LoVo (cell line): Measurements from ENCODE around the gene FCHO1.

Source experiments
- DNase-seq: peaks from one replicate; pipeline ENCODE4 v3.0.0-alpha.2; 2016; ENCODE audit warnings: low spot score

FCHO1 gene, protein sequence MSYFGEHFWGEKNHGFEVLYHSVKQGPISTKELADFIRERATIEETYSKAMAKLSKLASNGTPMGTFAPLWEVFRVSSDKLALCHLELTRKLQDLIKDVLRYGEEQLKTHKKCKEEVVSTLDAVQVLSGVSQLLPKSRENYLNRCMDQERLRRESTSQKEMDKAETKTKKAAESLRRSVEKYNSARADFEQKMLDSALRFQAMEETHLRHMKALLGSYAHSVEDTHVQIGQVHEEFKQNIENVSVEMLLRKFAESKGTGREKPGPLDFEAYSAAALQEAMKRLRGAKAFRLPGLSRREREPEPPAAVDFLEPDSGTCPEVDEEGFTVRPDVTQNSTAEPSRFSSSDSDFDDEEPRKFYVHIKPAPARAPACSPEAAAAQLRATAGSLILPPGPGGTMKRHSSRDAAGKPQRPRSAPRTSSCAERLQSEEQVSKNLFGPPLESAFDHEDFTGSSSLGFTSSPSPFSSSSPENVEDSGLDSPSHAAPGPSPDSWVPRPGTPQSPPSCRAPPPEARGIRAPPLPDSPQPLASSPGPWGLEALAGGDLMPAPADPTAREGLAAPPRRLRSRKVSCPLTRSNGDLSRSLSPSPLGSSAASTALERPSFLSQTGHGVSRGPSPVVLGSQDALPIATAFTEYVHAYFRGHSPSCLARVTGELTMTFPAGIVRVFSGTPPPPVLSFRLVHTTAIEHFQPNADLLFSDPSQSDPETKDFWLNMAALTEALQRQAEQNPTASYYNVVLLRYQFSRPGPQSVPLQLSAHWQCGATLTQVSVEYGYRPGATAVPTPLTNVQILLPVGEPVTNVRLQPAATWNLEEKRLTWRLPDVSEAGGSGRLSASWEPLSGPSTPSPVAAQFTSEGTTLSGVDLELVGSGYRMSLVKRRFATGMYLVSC

DNA sequence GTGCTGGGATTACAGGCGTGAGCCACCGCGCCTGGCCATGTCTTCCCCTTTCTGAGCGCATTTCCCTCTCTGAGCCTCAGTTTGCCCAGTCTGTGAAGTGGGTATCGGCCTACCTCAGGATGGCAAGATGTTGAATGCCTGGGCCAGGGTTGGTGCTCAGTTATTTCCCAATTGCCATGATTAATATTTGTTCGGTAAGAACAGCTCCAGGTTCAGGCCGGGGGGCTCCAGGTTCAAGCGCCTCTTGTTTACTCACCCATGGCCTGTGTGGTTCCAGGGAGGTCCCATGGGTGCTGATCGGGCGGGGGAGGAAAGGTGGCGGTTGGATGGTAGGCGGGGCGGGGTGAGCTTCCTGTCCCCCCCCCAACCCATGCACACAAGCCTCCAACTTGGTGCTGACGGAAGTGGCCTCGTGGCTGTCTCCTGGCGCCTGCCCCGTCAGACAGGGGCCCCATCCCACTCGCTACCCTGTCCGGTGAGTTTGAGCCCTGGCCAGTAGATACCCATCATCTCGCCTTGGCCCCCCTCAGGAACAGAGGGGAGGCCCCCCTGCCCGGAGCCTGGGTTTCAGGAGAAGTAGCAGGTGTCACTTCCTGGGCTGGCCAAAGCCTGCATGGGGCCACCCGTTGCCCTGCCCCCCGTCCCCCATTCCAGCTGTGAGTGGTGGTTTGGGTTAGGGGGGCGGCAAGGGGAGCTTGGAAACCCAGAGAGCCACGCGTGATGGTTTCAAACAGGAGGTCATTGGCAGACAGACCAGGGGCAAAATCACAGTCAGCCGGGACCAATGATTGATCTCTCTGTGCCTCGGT lies at the start of gene FCHO1:
TSS of gene FCHO1 (plus strand) at position 375 of the 809 bp plus-strand sequence. CDS start 3,688 bp downstream, outside the sequence.
- no peak for DNase-seq

- DNase-seq: no peak
Measured at GRCh38 chr19:17703824-17704463, 47.3 kb upstream of the FCHO1 start.

- no peak for DNase-seq
Measured at GRCh38 chr19:17706750-17707181, 44.5 kb upstream of the FCHO1 start.

DNA sequence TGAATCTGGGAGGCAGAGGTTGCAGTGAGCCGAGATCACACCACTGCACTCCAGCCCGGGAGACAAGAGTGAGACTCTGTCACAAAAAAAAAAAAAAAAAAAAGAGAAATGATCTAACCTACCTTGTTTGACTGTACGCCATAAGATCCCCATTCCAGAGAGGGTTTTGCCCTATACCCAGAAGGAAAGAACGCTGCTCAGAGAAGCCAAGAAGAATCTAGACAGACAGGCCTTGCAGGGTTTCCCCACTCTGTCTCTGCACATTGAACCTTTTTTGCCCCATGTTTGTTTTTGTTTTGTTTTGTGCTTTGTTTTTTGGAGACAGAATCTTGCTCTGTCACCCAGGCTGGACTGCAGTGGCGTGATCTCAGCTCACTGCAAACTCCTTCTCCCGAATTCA lies 39.4 kb upstream of the FCHO1 start:
- DNase-seq: no peak

DNA sequence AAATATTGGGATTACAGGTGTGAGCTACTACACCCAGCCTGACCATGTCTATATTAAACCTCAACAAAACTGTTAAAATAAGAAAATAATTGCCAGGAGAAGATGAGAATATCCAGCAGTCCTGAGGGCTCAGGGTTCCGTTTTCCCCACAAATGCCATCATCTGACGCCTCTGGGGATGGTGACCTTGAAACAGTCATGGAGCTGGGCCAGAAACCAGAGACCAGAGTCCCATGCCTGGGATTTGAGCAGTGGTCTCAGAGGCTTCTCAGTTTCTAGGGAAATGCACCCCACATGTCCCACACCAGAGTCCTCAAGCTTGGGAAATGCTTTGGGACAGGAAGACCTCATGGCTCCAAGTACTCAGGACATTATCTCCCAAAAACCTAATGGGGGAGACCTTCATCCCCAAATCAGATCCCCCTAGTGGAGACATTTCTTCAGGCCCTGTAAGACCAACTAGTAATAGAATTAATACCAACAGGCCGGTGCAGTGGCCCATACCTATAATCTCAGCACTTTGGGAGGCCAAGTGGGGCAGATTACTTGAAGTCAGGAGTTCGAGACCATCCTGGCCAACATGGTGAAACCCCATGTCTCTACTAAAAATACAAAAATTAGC lies 34.9 kb upstream of the FCHO1 start:
- no peak for DNase-seq

GRCh38 chr19:17718550-17718946 lies 32.7 kb upstream of the FCHO1 start:
- DNase-seq: no peak

DNA sequence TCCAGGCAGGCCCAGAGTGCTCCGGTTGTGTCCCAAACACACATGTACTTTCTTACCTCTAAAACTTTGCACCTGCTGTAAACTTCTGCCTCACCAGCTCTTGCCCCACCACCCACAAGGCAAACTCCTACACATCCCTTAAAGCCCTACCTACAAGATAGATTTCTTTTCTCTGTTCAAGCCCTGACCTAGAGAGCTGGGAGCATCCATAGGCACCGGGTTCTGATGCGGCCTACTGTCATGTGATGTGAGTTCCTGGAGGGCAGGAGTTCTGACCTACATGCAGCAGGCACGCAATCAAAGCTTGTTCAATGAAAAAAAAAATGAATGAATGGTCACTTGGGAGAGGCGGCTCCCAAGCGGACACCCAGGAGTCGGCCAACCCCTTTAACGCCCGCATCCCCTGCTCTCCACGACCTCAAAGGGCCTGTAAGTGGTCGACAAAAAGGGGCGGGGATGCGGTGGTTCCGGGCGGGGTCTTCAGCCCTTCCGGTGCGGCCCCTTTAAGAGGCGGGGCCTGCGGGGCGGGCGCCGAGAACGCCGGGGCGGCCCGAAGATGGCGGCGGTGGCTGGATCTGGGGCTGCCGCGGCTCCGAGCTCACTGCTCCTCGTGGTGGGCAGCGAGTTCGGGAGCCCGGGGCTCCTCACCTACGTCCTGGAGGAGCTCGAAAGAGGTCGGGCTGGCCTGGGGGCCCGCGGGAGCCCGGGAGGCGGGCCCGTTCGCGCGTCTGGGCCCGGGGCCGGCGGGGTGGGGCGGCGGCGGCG lies 32.1 kb upstream of the FCHO1 start, which contains the start of gene MAP1S:
TSS of gene MAP1S (plus strand) at position 534 of the 765 bp plus-strand sequence. CDS start at position 557, 23 bp downstream.
- DNase-seq: peak; percentile 57

GRCh38 chr19:17719730-17720400 lies 31.4 kb upstream of the FCHO1 start:
- DNase-seq: peak; percentile 67

DNA sequence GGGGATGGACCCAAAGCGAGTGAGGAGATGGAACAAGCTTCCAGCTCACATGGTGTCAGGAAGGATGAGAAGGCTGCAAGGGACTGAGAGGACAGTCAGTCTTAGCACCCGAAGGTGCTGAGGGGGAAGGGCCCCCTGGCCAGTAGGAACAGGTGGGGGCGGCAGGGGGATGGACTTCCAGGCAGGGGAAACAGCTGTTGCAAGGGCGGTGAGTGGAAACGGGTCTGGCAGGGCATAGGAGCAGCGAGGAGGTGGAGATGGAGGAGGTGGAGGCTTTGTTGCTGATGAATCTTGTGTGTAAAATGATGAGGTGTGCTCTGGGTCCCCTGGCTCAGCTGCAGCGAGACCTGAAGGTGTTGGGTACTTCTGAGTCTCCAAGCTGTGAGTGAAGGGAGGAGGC lies 30.8 kb upstream of the FCHO1 start:
- DNase-seq: no peak

- no peak for DNase-seq
Measured at GRCh38 chr19:17721111-17721628, 30.1 kb upstream of the FCHO1 start.

DNA sequence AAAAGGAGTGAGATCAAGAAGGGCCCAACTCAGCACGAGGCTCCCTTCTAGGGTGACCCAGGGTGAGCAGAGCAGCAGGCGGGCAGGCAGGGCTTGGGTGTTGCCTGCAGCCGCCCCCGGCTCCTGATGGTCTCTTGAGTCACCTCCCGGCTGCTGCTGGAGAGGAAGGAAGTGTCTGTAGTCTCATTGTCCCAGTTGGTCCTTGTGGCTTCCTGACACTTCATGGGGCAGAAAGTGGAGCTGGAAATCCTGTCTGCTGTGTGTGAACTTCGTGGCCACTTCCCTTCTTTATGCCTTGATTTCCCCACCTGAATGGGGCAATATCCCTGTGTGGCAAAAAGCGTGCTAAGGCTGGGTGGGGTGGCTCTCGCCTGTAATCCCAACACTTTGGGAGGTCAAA lies 29.5 kb upstream of the FCHO1 start:
- DNase-seq: no peak

GRCh38 chr19:17722655-17723240 lies 28.5 kb upstream of the FCHO1 start:
- no peak for DNase-seq

- no peak for DNase-seq
Measured at GRCh38 chr19:17724655-17725054, 26.6 kb upstream of the FCHO1 start.

GRCh38 chr19:17725422-17726078 lies 25.7 kb upstream of the FCHO1 start:
- no peak for DNase-seq

DNA sequence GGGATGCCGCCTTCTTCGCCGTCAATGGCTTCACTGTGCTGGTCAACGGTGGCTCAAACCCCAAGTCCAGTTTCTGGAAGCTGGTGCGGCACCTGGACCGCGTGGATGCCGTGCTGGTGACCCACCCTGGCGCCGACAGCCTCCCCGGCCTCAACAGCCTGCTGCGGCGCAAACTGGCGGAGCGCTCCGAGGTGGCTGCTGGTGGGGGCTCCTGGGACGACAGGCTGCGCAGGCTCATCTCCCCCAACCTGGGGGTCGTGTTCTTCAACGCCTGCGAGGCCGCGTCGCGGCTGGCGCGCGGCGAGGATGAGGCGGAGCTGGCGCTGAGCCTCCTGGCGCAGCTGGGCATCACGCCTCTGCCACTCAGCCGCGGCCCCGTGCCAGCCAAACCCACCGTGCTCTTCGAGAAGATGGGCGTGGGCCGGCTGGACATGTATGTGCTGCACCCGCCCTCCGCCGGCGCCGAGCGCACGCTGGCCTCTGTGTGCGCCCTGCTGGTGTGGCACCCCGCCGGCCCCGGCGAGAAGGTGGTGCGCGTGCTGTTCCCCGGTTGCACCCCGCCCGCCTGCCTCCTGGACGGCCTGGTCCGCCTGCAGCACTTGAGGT lies 25.0 kb upstream of the FCHO1 start:
- DNase-seq: no peak

DNA sequence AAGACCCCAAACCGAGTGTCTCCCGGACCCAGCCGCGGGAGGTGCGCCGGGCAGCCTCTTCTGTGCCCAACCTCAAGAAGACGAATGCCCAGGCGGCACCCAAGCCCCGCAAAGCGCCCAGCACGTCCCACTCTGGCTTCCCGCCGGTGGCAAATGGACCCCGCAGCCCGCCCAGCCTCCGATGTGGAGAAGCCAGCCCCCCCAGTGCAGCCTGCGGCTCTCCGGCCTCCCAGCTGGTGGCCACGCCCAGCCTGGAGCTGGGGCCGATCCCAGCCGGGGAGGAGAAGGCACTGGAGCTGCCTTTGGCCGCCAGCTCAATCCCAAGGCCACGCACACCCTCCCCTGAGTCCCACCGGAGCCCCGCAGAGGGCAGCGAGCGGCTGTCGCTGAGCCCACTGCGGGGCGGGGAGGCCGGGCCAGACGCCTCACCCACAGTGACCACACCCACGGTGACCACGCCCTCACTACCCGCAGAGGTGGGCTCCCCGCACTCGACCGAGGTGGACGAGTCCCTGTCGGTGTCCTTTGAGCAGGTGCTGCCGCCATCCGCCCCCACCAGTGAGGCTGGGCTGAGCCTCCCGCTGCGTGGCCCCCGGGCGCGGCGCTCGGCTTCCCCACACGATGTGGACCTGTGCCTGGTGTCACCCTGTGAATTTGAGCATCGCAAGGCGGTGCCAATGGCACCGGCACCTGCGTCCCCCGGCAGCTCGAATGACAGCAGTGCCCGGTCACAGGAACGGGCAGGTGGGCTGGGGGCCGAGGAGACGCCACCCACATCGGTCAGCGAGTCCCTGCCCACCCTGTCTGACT lies 24.1 kb upstream of the FCHO1 start:
- no peak for DNase-seq

- DNase-seq: no peak
Measured at GRCh38 chr19:17727843-17728242, 23.4 kb upstream of the FCHO1 start.
